Spleen (tissue), 7 donors: Measurements from ENCODE around the gene ATP10A.

ENCODE experiments used
- CTCF ChIP-seq, 11 experiments: fragments of 200-600 bp in 7 of 11; fragments of 450-650 bp in 4 of 11; sonication (generic) in 4 of 11; IDR thresholded peaks in 8 of 11; conservative IDR thresholded peaks in 3 of 11; 1 replicate in 7 of 11; 2 replicates in 4 of 11; pipeline versions ENCODE4 v1.4.0 to v1.8.0; 2016 to 2021; ENCODE audit warnings: antibody characterized with exemption in 11 of 11, inconsistent platforms in 4 of 11, mild to moderate bottlenecking in 1 of 11
- POLR2A ChIP-seq, 3 donors: fragments of 450-650 bp; IDR thresholded peaks; one replicate each; pipeline ENCODE4 v1.5.1; 2017; ENCODE audit warnings: antibody characterized with exemption in 3 of 3, mild to moderate bottlenecking in 1 of 3
- POLR2AphosphoS5 ChIP-seq, 3 donors: sonication (generic); formaldehyde crosslinking; IDR thresholded peaks; one replicate each; pipeline ENCODE4 v1.5.1; 2017; ENCODE audit warnings: antibody characterized with exemption in 3 of 3
- donor health status: DM: no; HTN: no; CAD: no; lungs with moderate emphysema.
- donor health status: DM: no; HTN: no; CAD: no.
- donor health status: DM: no; HTN: no; CAD: no.

GRCh38 chr15:25790000-25790660 lies 73.0 kb downstream of the ATP10A start:
- TF ChIP-seq CTCF (IDR thresholded peaks at IDR 0.05 in 8 of 11, conservative IDR thresholded peaks at IDR 0.05 in 3 of 11) (no peak), POLR2AphosphoS5 (IDR thresholded peaks at IDR 0.05) (no peak), POLR2A (IDR thresholded peaks at IDR 0.05) (no peak)
